GM06990 (cell line): ENCODE measurements around the gene CDK17.

Source experiments
- DNase-seq: peaks from one replicate; pipeline ENCODE4 v3.0.0-alpha.2; 2011; ENCODE audit not compliant: insufficient read length; ENCODE audit errors: extremely low read depth
- H3K27me3 ChIP-seq: replicated peaks from 2 replicates; pipeline ENCODE4 v1.6.0; 2011; ENCODE audit warnings: low read length; ENCODE audit not compliant: control insufficient read depth, insufficient read depth
- H3K36me3 ChIP-seq: 2 replicates; pipeline ENCODE4 v1.5.1; 2011; ENCODE audit warnings: low read length; ENCODE audit not compliant: control insufficient read depth, insufficient read depth
- H3K4me3 ChIP-seq: replicated peaks from 2 replicates; pipeline ENCODE4 v1.5.1; 2011; ENCODE audit warnings: low read depth, mild to moderate bottlenecking, control low read depth, low read length
- TF ChIP-seq, protein P1 (sequence below): IDR thresholded peaks from 2 replicates; pipeline ENCODE4 v1.5.1; 2011; ENCODE audit warnings: low read length, control low read depth, mild to moderate bottlenecking, inconsistent platforms; ENCODE audit not compliant: insufficient read depth, poor library complexity, severe bottlenecking

The CDK17 gene

DNA sequence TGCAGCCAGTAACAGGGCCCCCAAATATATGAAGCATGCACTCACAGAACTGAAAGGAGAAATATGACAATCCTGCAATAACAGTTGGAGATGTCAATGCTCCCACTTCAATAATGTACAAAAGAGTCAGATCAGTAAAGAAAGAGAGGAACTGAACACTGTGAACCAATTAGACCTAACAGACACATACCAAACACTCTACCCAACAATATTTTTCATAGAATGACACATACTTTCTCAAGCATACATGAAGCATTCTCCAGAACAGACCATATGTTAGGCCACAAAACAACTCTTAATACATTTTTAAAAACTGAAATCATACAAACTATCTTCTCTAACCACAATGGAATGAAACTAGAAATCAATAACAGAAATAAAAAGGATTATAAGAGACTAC is 125.9 kb downstream of the CDK17 start:
- Histone ChIP-seq H3K36me3 (no peaks in the 10 kb centered on the region; the same call in none of the 2 replicates), H3K27me3 (no peaks in the 10 kb centered on the region), H3K4me3 (no peak overlapping the region)
- TF ChIP-seq, protein P1, sequence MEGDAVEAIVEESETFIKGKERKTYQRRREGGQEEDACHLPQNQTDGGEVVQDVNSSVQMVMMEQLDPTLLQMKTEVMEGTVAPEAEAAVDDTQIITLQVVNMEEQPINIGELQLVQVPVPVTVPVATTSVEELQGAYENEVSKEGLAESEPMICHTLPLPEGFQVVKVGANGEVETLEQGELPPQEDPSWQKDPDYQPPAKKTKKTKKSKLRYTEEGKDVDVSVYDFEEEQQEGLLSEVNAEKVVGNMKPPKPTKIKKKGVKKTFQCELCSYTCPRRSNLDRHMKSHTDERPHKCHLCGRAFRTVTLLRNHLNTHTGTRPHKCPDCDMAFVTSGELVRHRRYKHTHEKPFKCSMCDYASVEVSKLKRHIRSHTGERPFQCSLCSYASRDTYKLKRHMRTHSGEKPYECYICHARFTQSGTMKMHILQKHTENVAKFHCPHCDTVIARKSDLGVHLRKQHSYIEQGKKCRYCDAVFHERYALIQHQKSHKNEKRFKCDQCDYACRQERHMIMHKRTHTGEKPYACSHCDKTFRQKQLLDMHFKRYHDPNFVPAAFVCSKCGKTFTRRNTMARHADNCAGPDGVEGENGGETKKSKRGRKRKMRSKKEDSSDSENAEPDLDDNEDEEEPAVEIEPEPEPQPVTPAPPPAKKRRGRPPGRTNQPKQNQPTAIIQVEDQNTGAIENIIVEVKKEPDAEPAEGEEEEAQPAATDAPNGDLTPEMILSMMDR, result no peak
- DNase-seq, result no peak

DNA sequence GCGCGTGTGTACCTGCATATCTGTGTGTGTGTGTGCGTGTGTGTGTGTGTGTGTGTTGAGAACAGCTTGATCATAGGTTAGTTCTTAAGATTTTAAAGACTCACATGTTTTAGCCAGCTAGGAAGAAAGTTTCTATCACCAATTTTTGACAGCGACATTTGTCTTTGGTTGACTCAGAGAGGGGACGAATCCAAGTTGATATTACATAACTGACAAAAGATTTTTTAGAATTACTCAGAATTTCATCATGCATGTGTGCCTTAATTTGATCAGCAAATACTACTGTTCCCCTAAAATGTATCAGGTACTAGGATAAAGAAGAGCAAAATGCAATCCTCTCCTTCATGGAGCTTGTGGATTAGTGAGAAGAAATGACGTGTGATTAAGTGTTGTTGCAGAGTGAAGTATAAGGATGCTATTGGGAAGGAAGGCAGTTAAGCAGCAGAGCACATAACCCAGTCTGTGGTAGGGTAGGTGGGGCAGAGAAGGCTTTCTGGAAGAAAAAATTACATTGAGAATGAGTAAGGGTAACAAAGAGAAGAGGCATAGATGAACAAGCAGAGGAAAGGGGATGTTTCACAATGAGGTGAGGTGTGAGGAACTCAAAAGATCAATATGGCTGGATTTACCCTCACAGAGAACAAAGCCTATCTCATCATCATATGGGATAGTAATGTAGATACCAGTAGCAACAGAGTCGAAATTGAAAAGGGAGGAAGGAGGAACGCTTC is 128.6 kb downstream of the CDK17 start:
- H3K27me3 ChIP-seq, result no peaks in the 10 kb centered on the region

DNA sequence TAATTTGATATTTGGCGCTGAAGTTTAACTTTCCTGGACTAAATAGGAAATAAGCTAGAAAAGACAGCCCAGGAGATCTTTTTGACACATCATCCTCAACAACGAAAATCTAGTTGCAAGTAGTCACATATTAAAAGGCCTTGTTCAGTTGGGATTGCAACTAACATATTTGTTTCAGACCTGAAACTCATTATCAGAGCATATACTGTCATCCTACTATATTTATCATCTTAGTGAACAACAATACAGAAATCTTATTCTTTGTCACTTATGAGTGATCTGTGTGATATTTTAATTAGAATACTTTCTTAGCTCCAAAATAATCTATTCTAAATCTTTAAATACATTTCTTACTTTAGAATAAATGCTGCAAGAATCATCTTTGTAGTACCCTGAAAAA is 134.0 kb downstream of the CDK17 start:
- no peak for DNase-seq
- TF ChIP-seq, protein P1, result no peak
- no peaks in the 10 kb centered on the region for H3K27me3 ChIP-seq
- peaks cover 7% of the 10 kb centered on the region for H3K36me3 ChIP-seq
- no peak overlapping the region for H3K4me3 ChIP-seq

More for the DNA sequence above, 128.6 kb downstream of the CDK17 start:
- Histone ChIP-seq H3K4me3 (no peak overlapping the region), H3K36me3 (no peaks in the 10 kb centered on the region; the same call in none of the 2 replicates)
- TF ChIP-seq, protein P1, result no peak
- no peak for DNase-seq

DNA sequence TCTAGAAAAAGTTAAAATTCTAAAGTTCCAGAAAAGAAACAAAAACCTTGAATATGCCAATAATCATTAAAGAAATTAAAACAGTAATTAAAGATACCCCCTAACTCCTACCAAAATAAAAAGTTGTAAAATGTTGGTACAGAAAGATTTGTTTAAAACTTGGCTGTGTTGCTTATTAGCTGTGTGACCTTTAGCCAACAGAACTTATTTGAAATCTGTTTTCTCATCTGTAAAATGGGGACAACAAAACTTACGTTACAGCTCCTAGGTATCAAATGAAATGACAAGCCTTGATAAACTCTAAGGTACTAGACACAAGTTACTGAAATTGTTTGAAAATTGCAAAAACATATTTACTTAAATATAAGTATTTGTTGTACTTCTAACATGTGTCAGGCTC is 134.4 kb downstream of the CDK17 start:
- TF ChIP-seq, protein P1, result no peak
- DNase-seq, result no peak
- H3K27me3 ChIP-seq, result no peaks in the 10 kb centered on the region
- H3K36me3 ChIP-seq, result peaks cover 7% of the 10 kb centered on the region
- H3K4me3 ChIP-seq, result no peak overlapping the region

DNA sequence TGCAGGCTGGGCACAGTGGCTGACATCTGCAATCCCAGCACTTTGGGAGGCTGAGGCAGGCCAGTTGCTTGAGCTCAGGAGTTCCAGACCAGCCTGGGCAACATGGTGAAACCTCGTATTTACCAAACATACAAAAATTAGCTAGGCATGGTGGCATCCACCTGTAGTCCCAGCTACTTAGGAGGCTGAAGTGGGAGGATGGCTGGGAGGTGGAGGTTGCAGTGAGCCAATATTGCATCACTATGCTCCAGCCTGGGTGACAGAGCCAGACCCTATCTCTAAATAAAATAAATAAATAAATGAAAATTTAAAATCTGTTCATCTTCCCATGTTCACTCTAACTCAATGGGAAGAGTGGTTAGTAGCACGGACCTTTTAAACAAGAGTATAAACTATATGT is 134.8 kb downstream of the CDK17 start:
- no peaks in the 10 kb centered on the region for H3K27me3 ChIP-seq
- peaks cover 7% of the 10 kb centered on the region for H3K36me3 ChIP-seq
- TF ChIP-seq, protein P1, result no peak
- no peak overlapping the region for H3K4me3 ChIP-seq
- no peak for DNase-seq
